ENCODE data around the gene KCNIP4. TPM values are rescaled to one million over a fixed set of nuclear protein-coding genes. Genes with fewer than 3 reads are reported as not detected.

The KCNIP4 gene
- total and polyA plus RNA-seq, 2 of the 8 experiments (the other 6 are each of a cell fraction or from before 2014, with no cell fraction given), result 0.06 TPM; not detected in 1

DNA sequence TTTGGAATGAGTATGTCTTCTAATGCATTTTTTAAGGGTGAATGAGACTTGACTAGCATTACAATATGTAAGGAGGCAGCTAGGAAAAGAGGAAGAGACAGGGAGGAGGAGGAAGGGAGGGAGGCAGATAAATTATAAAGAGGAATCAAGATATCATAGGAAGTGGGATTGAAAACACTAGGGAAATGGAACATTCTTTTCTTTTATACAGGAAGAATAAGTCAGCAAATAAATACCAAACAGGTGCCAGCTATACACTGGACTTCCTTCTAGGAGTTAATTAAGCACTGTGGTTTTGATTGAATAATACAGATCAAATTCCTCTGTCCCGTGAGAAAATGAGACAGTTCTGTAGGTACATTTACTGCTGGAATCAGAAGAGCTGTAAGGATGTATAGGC lies 1169.7 kb downstream of the KCNIP4 start:
- no peak overlapping the region for H2BK120ac ChIP-seq (replicated peaks; ENCODE audit: low read depth, low read length)
- no peaks in the 10 kb centered on the region for H3K27me3 ChIP-seq (replicated peaks in 1 of 4; ENCODE audit: control insufficient read depth in 3 of 4, extremely low read depth in 1 of 4, insufficient read depth in 3 of 4, low read length in 3 of 4)
- no peak overlapping the region for H3K18ac ChIP-seq (ENCODE audit: extremely low read depth, low read length)
- no peaks in the 10 kb centered on the region for H4K20me1 ChIP-seq (replicated peaks in 1 of 2; ENCODE audit: control insufficient read depth in 1 of 2, insufficient read depth in 2 of 2, low read length in 2 of 2)
- H3K9ac ChIP-seq (replicated peaks in 1 of 4; ENCODE audit: extremely low read depth in 1 of 4, low read depth in 3 of 4, low read length in 3 of 4), result no peak overlapping the region
- ChIA-PET CTCF (ENCODE audit: partially characterized antibody) (no interaction called here), POLR2A (ENCODE audit: partially characterized antibody) (no interaction called here)
- H3K4me2 ChIP-seq (ENCODE audit: insufficient read depth in 1 of 2, low read depth in 2 of 2, low read length in 2 of 2), result no peak overlapping the region
- no peak overlapping the region for H4K5ac ChIP-seq (ENCODE audit: insufficient read length, low read depth, low read length)
- no peaks in the 10 kb centered on the region for H3K23me2 ChIP-seq (ENCODE audit: low read depth, low read length)
- no peak overlapping the region for H3K4ac ChIP-seq (replicated peaks; ENCODE audit: insufficient read length, low read depth, low read length)
- H4K91ac ChIP-seq (replicated peaks; ENCODE audit: insufficient read length, low read length), result no peak overlapping the region
- no peak overlapping the region for H3K56ac ChIP-seq (replicated peaks; ENCODE audit: insufficient read length, low read depth, low read length)
- H2AFZ ChIP-seq (ENCODE audit: low read length), result no peak overlapping the region
- WGBS, 2 experiments (ENCODE audit: extremely low coverage in 1 of 2, insufficient coverage in 1 of 2, insufficient read length in 1 of 2, insufficient replicate concordance in 2 of 2, low coverage in 1 of 2, low lambda C conversion rate in 2 of 2, missing lambda C conversion rate in 1 of 2), result 95% methylated on average over 1 of the region's 1 CpG; no CpG with 5 or more reads in 1 of the 2 experiments
- DNase-seq (ENCODE audit: low read depth in 1 of 2, low spot score in 2 of 2), result no peak
- H4K8ac ChIP-seq (ENCODE audit: extremely low read depth, insufficient read depth, low read length), result no peak overlapping the region
- no peak overlapping the region for H2BK5ac ChIP-seq (ENCODE audit: low read depth, low read length)
- no peaks in the 10 kb centered on the region for H3K36me3 ChIP-seq (ENCODE audit: control insufficient read depth in 2 of 4, insufficient read depth in 4 of 4, low read length in 3 of 4)
- H2BK20ac ChIP-seq (ENCODE audit: low read length), result no peak overlapping the region
- H2BK12ac ChIP-seq (ENCODE audit: low read depth, low read length), result no peak overlapping the region
- no peak overlapping the region for H3K4me3 ChIP-seq (ENCODE audit: extremely low read depth in 1 of 4, insufficient read depth in 2 of 4, low read depth in 3 of 4, low read length in 4 of 4)
- H3K79me2 ChIP-seq (ENCODE audit: control insufficient read depth in 1 of 2, insufficient read depth in 2 of 2, low read length in 2 of 2), result no peaks in the 10 kb centered on the region
- no peak overlapping the region for H2AK5ac ChIP-seq (ENCODE audit: low read depth, low read length)
- TF ChIP-seq CREB1 (IDR thresholded peaks at IDR 0.05), result no peak
- TF ChIP-seq CEBPB (IDR thresholded peaks at IDR 0.05; ENCODE audit: low read depth, low read length), result no peak
- no peak for TF ChIP-seq ZNF274 (IDR thresholded peaks at IDR 0.05; ENCODE audit: borderline replicate concordance, extremely low read depth, low read length)
- no peak for TF ChIP-seq SIX5 (IDR thresholded peaks at IDR 0.05; ENCODE audit: low read depth, low read length)
- no peak for TF ChIP-seq SIN3A (conservative IDR thresholded peaks at IDR 0.05 in 1 of 2, IDR thresholded peaks at IDR 0.05 in 1 of 2; ENCODE audit: low read depth in 1 of 2, low read length in 2 of 2)
- TF ChIP-seq, protein P1, sequence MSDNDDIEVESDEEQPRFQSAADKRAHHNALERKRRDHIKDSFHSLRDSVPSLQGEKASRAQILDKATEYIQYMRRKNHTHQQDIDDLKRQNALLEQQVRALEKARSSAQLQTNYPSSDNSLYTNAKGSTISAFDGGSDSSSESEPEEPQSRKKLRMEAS (IDR thresholded peaks at IDR 0.05), result no peak
- no peak overlapping the region for H3K14ac ChIP-seq (ENCODE audit: insufficient read length)
- no peaks in the 10 kb centered on the region for H3K79me1 ChIP-seq (ENCODE audit: low read depth, low read length)
- H3K27ac ChIP-seq (ENCODE audit: low read depth, low read length), result no peak overlapping the region
- H3K9me3 ChIP-seq (ENCODE audit: insufficient read depth in 2 of 2, low read depth in 1 of 2, low read length in 1 of 2), result peaks cover 11% of the 10 kb centered on the region in 2 experiments; a peak in 2 of 4 replicates
- H3K23ac ChIP-seq (ENCODE audit: insufficient read length), result no peak overlapping the region
- H3K4me1 ChIP-seq (replicated peaks in 1 of 4; ENCODE audit: control insufficient read depth in 3 of 4, insufficient read depth in 4 of 4, low read length in 3 of 4), result no peaks in the 10 kb centered on the region
- no peak for FAIRE-seq
- H2BK15ac ChIP-seq (ENCODE audit: low read length), result no peak overlapping the region

Measured in H1 (cell line).